Esophagus squamous epithelium (tissue), 5 donors: ENCODE measurements around the gene SIGLEC8. TPM values are rescaled to one million over a fixed set of nuclear protein-coding genes. Genes with fewer than 3 reads are reported as not detected.
"Not testable (repeated sequence)": the region's sequence is repeated elsewhere in the genome, so short reads cannot be mapped to it uniquely, and the experiment has no call there.

ENCODE experiments used
- DNase-seq: peaks from one replicate; lab custom pipeline; 2025; lab: John Stamatoyannopoulos, UW
- H3K27ac ChIP-seq, 4 donors: fragments of 200-600 bp; sonication (generic); one replicate each; pipeline ENCODE4 v1.5.1; 2016 to 2019; ENCODE audit warnings: mild to moderate bottlenecking in 1 of 4
- H3K27me3 ChIP-seq, 4 donors: fragments of 200-600 bp; sonication (generic); 1 replicate in 3 of 4; 2 replicates in 1 of 4; pipeline versions ENCODE4 v1.5.1 to v1.6.0; 2017 to 2021; ENCODE audit warnings: antibody characterized with exemption in 1 of 4
- H3K36me3 ChIP-seq, 3 donors: fragments of 200-600 bp; sonication (generic); one replicate each; pipeline ENCODE4 v1.5.1; 2016 to 2019
- H3K4me1 ChIP-seq, 3 donors: fragments of 200-600 bp; sonication (generic); one replicate each; pipeline ENCODE4 v1.5.1; 2017 to 2019
- H3K4me3 ChIP-seq, 4 donors: fragments of 200-600 bp; sonication (generic); 1 replicate in 3 of 4; 2 replicates in 1 of 4; pipeline ENCODE4 v1.5.1; 2016 to 2019; ENCODE audit warnings: mild to moderate bottlenecking in 2 of 4, moderate library complexity in 1 of 4
- H3K9me3 ChIP-seq, 3 donors: fragments of 200-600 bp; sonication (generic); one replicate each; pipeline ENCODE4 v1.5.1; 2016 to 2019
- POLR2A ChIP-seq, 4 donors: fragments of 450-650 bp; IDR thresholded peaks; one replicate each; pipeline ENCODE4 v1.6.1; 2017; ENCODE audit warnings: antibody characterized with exemption in 4 of 4, mild to moderate bottlenecking in 4 of 4, moderate library complexity in 3 of 4
- WGBS, 2 donors: methylation state at CpG; one replicate each; pipeline ENCODE4 v1.1.5; 2018; 5-methylcytosine and 5-hydroxymethylcytosine counted together
- intact Hi-C: fragments of 100-400 bp; cut with DNase I; formaldehyde crosslinking; loops from one replicate; pipeline ENCODE4 v1.15.0; 2022
- total RNA-seq, 4 donors: library from RNA; depleted of rRNA; stranded (reverse); fragments of >200 nt; gene quantifications; one replicate each; pipeline ENCODE4 v1.1.0, GENCODE V29; 2016
- TF ChIP-seq, protein P1 (sequence below), 6 experiments: fragments of 450-650 bp in 4 of 6; fragments of 200-600 bp in 2 of 6; sonication (generic) in 2 of 6; IDR thresholded peaks; one replicate each; pipeline ENCODE4 v1.5.1; 2016 to 2019; ENCODE audit warnings: antibody characterized with exemption in 6 of 6, mild to moderate bottlenecking in 4 of 6, moderate library complexity in 4 of 6
- donor health status: DM: yes; HTN: yes; CAD: no.

Gene SIGLEC8
- total RNA-seq, 4 donors from 2014 or later = 0.31 to 2.5 (median 0.94) TPM

DNA sequence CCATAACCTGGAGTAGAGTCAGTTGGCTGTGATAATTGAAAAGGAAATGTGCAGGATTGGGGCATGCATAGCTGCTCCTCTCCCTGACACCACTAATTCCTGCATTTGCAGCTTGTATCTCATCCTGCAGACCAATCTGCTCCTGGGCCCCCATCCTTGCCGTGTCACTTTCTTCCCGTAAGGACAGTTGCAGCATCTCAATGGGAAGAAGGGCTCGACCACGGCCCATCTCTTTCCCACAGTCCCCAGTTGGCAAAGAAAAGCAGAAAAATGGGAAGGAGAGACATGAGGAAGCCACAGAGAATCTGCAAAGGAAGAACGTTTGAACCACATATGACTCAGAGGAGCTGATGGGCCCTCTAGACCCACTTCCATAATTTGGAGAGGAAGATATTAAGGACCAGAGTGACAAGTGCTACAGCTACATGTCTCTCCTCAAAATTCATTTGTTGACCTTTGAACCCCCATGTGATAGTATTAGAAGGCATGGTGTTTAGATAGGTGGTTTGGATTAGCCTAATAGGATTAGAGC lies 45.1 kb upstream of the SIGLEC8 start:
- no peaks in the 10 kb centered on the region for H3K9me3 ChIP-seq
- no peak for DNase-seq
- TF ChIP-seq, protein P1, sequence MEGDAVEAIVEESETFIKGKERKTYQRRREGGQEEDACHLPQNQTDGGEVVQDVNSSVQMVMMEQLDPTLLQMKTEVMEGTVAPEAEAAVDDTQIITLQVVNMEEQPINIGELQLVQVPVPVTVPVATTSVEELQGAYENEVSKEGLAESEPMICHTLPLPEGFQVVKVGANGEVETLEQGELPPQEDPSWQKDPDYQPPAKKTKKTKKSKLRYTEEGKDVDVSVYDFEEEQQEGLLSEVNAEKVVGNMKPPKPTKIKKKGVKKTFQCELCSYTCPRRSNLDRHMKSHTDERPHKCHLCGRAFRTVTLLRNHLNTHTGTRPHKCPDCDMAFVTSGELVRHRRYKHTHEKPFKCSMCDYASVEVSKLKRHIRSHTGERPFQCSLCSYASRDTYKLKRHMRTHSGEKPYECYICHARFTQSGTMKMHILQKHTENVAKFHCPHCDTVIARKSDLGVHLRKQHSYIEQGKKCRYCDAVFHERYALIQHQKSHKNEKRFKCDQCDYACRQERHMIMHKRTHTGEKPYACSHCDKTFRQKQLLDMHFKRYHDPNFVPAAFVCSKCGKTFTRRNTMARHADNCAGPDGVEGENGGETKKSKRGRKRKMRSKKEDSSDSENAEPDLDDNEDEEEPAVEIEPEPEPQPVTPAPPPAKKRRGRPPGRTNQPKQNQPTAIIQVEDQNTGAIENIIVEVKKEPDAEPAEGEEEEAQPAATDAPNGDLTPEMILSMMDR (IDR thresholded peaks at IDR 0.05) = no peak
- no peak for TF ChIP-seq POLR2A (IDR thresholded peaks at IDR 0.05)
- H3K27me3 ChIP-seq = peaks cover 0 to 13% (median 0%) of the 10 kb centered on the region in 4 donors
- H3K36me3 ChIP-seq = no peaks in the 10 kb centered on the region
- H3K27ac ChIP-seq = no peak overlapping the region
- H3K4me3 ChIP-seq = no peak overlapping the region
- 61 to 66% methylated on average over 3 to 5 of the region's 5 CpGs for WGBS, 2 donors
- H3K4me1 ChIP-seq = no peaks in the 10 kb centered on the region
- intact Hi-C loops = no loop called here

DNA sequence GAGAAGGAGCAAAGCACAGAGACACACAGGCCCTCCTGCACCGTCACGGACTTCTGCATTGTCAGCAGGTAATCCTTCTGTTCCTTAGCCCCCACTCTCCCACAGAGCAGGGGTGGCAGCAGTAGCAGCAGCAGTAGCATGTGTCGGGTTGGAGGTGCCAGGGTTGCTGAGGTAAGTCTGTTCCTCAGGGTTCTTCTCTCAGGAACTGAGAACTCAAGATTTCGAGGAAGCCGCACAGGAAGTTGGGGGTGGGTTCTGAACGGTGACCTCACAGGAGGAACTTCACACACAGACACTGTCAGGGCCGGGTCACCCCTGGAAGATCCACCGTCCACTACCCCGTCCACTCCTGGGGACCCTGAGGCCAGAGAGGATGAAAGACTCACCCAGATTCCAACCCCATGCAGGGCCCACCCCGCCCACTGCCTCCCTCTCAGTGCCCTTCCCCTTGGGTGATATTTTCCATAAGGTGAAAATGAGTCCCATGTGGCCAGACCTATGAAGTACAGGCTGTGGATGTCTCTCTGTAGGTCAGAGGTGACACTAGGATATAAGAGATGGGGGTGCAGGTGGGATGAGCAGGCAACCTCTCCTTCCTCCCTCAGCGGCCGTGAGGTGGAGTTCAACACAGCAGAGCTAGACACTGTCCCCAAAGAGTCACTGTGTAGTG lies 43.5 kb upstream of the SIGLEC8 start, which contains the start of gene SIGLEC12:
SIGLEC12 (minus strand) TSS at position 207 of the 670 bp plus-strand sequence; CDS start at position 140, 67 bp downstream.
- intact Hi-C loops = no loop called here

DNA sequence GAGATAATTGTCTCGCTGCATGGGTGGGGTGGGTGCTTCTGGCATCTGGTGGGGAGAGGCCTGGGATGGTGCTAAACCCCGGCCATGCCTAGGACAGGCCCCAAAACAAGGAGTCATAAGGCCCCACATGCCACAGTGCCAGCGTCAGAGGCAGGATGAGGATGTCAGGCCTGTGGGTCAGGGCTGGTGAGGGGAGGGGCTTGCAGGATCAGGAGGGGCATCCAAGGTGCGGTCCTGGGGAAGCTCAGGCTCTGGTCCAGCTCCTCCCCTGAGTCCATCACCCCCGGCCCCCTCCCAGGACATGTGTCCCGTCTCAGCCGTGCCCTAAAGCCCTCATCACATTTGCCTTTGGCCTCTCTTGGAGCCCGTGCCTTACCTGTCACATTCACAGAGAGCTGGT lies 42.7 kb upstream of the SIGLEC8 start:
- 34 to 48% methylated on average over 5 to 7 of the region's 8 CpGs for WGBS, 2 donors
- H3K36me3 ChIP-seq, H3K4me1 ChIP-seq, intact Hi-C loops, H3K4me3 ChIP-seq, H3K27ac ChIP-seq, DNase-seq, H3K9me3 ChIP-seq: not testable (repeated sequence)
- H3K27me3 ChIP-seq = peaks cover 0 to 13% (median 0%) of the 10 kb centered on the region in 4 donors

More for the DNA sequence above, 43.5 kb upstream of the SIGLEC8 start, which contains the start of gene SIGLEC12:
- no peaks in the 10 kb centered on the region for H3K9me3 ChIP-seq
- H3K4me3 ChIP-seq = no peak within 1 kb of the TSS
- peaks cover 0 to 13% (median 0%) of the 10 kb centered on the region in 4 donors for H3K27me3 ChIP-seq
- TF ChIP-seq POLR2A (IDR thresholded peaks at IDR 0.05) = no peak
- TF ChIP-seq, protein P1 (IDR thresholded peaks at IDR 0.05) = no peak
- H3K27ac ChIP-seq = no peak within 1 kb of the TSS
- 53 to 100% methylated on average over 3 to 8 of the region's 12 CpGs for WGBS, 2 donors
- DNase-seq = no peak
- no peaks in the 10 kb centered on the region for H3K36me3 ChIP-seq
- H3K4me1 ChIP-seq = no peaks in the 10 kb centered on the region

DNA sequence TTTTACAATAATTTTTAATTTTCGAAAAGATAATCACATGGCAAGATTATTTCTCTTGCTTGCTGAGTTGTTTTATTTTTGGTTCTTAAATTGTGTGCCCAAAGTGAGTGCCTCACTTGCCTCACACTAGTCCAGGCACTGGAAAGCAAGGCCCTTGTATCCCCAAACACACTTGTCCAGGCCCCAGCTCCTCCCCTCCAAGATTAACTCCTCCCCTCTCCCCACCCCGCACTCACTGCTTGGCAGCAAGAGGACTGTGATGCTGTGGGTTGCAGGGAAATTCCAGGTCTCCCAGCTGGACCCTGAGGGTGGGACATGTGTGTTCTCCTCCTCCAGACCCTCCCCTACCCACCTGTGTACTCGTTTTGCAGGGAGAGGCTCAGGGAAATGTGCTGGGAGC lies 39.4 kb upstream of the SIGLEC8 start:
- Histone ChIP-seq H3K27ac (no peak overlapping the region), H3K4me1 (no peaks in the 10 kb centered on the region), H3K27me3 (peaks cover 0 to 13% (median 0%) of the 10 kb centered on the region in 4 donors), H3K4me3 (no peak overlapping the region), H3K9me3 (no peaks in the 10 kb centered on the region), H3K36me3 (no peaks in the 10 kb centered on the region)
- no peak for TF ChIP-seq POLR2A (IDR thresholded peaks at IDR 0.05)
- intact Hi-C loops = no loop called here
- DNase-seq = no peak
- 30 to 68% methylated on average over 2 to 3 of the region's 3 CpGs for WGBS, 2 donors

DNA sequence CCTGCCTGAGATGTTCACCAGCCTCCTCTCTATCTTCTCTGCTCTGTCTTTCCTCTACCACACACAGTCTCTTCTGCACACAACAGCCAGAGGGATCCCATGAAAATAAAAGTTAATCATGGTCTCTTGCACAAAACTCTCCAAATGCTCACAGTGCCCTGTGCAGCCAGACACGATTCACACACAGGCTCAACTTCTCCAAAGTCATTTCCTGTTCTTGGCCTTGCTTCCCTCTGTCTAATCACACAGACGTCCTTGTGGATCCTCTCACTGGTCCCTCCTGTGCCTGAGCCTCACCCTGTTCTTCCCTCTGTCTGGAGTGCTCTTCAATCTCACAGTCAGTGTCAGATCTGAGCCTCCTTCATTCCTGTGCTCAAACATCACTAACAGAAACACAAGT lies 35.5 kb upstream of the SIGLEC8 start:
- no peak overlapping the region for H3K4me3 ChIP-seq
- H3K27me3 ChIP-seq = peaks cover 0 to 15% (median 0%) of the 10 kb centered on the region in 4 donors
- no peaks in the 10 kb centered on the region for H3K4me1 ChIP-seq
- H3K27ac ChIP-seq = no peak overlapping the region
- no peak for DNase-seq
- 14 to 24% methylated on average over 2 of the region's 2 CpGs for WGBS, 2 donors
- intact Hi-C loops = no loop called here
- no peaks in the 10 kb centered on the region for H3K36me3 ChIP-seq
- TF ChIP-seq POLR2A (IDR thresholded peaks at IDR 0.05) = no peak
- TF ChIP-seq, protein P1 (IDR thresholded peaks at IDR 0.05) = no peak
- H3K9me3 ChIP-seq = no peaks in the 10 kb centered on the region

DNA sequence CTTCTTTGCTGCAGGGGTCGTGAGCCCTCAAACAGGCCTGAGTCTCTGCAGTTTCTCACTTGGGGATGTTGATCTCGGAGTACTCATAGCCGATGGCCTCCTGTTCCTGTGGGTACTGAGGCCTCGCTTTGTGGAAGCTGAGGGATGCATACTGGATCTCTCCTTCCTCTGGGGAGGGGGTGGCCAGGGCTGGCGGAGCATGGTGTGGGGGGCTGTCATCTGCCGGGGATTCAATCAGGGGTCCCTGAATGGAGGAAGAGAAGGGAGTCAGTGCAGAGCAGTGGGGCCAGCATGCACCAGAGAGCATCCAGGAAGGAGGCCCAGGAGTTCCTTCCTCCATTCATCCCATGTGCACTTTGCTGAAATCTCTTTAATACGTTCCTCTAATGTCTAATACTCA lies 33.3 kb upstream of the SIGLEC8 start:
- intact Hi-C loops = no loop called here
- WGBS, 2 donors = 66 to 67% methylated on average over 6 of the region's 7 CpGs
- TF ChIP-seq POLR2A (IDR thresholded peaks at IDR 0.05) = no peak
- TF ChIP-seq, protein P1 (IDR thresholded peaks at IDR 0.05) = no peak
- Histone ChIP-seq H3K9me3 (no peaks in the 10 kb centered on the region), H3K4me3 (no peak overlapping the region), H3K4me1 (no peaks in the 10 kb centered on the region), H3K27me3 (peaks cover 0 to 18% (median 0%) of the 10 kb centered on the region in 4 donors), H3K36me3 (no peaks in the 10 kb centered on the region), H3K27ac (no peak overlapping the region)
- DNase-seq = no peak
